ENCODE results near the gene CAD.
"Not testable (repeated sequence)": the region's sequence is repeated elsewhere in the genome, so short reads cannot be mapped to it uniquely, and the experiment has no call there.

CAD gene

GRCh38 chr2:27217173-27218121 lies at the start of gene CAD:
CAD (plus strand) TSS chr2:27217369; CDS start chr2:27217552, 183 bp downstream.
- peak; percentile 93 for DNase-seq

- no peak for DNase-seq
These were observed 46.4 kb upstream of the CAD start for GRCh38 chr2:27170581-27171337.

GRCh38 chr2:27171351-27171848 lies 45.8 kb upstream of the CAD start:
- DNase-seq: no peak

- DNase-seq: no peak
These were observed 42.5 kb upstream of the CAD start for GRCh38 chr2:27174638-27175037.

- no peak for DNase-seq
These were observed 41.8 kb upstream of the CAD start for GRCh38 chr2:27175330-27175729.

GRCh38 chr2:27175781-27176180 lies 41.4 kb upstream of the CAD start:
- not testable (repeated sequence) for DNase-seq

- no peak for DNase-seq
These were observed 39.5 kb upstream of the CAD start for GRCh38 chr2:27177441-27178351.

- DNase-seq: no peak
These were observed 38.7 kb upstream of the CAD start for GRCh38 chr2:27178469-27178868.

- no peak for DNase-seq
These were observed 37.7 kb upstream of the CAD start for GRCh38 chr2:27179344-27180000.

- no peak for DNase-seq
These were observed 34.8 kb upstream of the CAD start for GRCh38 chr2:27182346-27182745.

GRCh38 chr2:27184115-27184514 lies 33.1 kb upstream of the CAD start:
- DNase-seq: no peak

GRCh38 chr2:27185331-27186026 lies 31.7 kb upstream of the CAD start:
- DNase-seq: no peak

GRCh38 chr2:27186613-27187345 lies 30.4 kb upstream of the CAD start:
- no peak for DNase-seq

- no peak for DNase-seq
These were observed 27.2 kb upstream of the CAD start for GRCh38 chr2:27189989-27190388.

GRCh38 chr2:27191070-27191829 lies 25.9 kb upstream of the CAD start:
- peak; percentile 15 for DNase-seq

GRCh38 chr2:27194538-27195354 lies 22.4 kb upstream of the CAD start:
- DNase-seq: no peak

GRCh38 chr2:27195799-27196198 lies 21.4 kb upstream of the CAD start:
- DNase-seq: not testable (repeated sequence)

GRCh38 chr2:27198068-27198467 lies 19.1 kb upstream of the CAD start:
- not testable (repeated sequence) for DNase-seq

- DNase-seq: no peak
These were observed 18.5 kb upstream of the CAD start for GRCh38 chr2:27198627-27199026.
